Astrocyte of the cerebellum (primary cell): ENCODE results near the gene CDC5L.

ENCODE experiments used
- DNase-seq: peaks from one replicate; pipeline ENCODE4 v3.0.0-alpha.2; 2011; ENCODE audit warnings: low read depth
- H3K4me3 ChIP-seq: 2 replicates; pipeline ENCODE4 v1.5.1; 2011; ENCODE audit warnings: mild to moderate bottlenecking, low read depth, low read length, moderate library complexity
- in situ Hi-C: cut with HindIII; loops from 2 replicates; pipeline ENCODE4 v1.10.0; 2017; ENCODE audit warnings: low sequenced_read_pairs
- TF ChIP-seq, protein P1 (sequence below): IDR thresholded peaks from 2 replicates; pipeline ENCODE4 v1.5.1; 2012; ENCODE audit warnings: low read length, low read depth, moderate library complexity, mild to moderate bottlenecking; ENCODE audit errors: missing control alignments

The CDC5L gene

DNA sequence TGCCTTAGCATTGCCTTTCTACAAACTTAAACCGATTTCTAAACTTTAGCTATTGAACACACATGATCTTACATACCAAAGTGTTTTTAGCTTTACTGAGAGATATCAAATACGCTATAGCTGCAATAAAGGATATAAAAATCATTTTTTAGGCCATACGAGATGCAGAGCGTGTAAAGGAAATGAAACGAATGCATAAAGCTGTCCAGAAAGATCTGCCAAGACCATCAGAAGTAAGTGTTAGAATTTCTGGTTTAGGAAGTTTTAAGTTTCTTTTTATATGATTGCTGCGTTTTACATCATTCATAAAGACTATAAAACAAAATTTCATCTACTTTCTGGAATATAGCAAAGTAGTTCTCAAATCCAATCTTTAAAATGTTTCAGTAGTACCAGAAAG, 38.4 kb downstream of the CDC5L start:
- DNase-seq, result no peak
- TF ChIP-seq, protein P1, sequence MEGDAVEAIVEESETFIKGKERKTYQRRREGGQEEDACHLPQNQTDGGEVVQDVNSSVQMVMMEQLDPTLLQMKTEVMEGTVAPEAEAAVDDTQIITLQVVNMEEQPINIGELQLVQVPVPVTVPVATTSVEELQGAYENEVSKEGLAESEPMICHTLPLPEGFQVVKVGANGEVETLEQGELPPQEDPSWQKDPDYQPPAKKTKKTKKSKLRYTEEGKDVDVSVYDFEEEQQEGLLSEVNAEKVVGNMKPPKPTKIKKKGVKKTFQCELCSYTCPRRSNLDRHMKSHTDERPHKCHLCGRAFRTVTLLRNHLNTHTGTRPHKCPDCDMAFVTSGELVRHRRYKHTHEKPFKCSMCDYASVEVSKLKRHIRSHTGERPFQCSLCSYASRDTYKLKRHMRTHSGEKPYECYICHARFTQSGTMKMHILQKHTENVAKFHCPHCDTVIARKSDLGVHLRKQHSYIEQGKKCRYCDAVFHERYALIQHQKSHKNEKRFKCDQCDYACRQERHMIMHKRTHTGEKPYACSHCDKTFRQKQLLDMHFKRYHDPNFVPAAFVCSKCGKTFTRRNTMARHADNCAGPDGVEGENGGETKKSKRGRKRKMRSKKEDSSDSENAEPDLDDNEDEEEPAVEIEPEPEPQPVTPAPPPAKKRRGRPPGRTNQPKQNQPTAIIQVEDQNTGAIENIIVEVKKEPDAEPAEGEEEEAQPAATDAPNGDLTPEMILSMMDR, result no peak
- no peak overlapping the region for H3K4me3 ChIP-seq
- in situ Hi-C loops, result no loop called here

DNA sequence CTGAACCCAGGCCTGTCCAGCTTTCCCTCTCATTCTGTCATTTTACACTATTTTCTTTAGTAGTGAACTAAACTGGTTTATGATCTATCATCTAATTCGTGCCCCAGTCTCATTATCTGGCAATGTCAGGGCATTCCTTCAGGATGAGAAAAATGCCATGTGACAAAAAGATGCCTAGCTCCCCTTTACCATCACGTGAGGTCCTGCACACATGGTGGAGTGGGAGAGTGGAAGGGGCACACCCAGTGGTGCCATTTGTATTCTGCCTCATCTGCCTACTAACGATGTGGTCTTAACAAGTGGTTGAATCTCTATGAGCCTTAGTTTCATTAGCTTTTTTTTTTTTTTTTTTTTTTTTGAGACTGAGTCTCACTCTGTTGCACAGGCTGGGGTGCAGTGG, 41.2 kb downstream of the CDC5L start:
- DNase-seq, result no peak
- TF ChIP-seq, protein P1, result no peak
- no peak overlapping the region for H3K4me3 ChIP-seq
- in situ Hi-C loops, result no loop called here

DNA sequence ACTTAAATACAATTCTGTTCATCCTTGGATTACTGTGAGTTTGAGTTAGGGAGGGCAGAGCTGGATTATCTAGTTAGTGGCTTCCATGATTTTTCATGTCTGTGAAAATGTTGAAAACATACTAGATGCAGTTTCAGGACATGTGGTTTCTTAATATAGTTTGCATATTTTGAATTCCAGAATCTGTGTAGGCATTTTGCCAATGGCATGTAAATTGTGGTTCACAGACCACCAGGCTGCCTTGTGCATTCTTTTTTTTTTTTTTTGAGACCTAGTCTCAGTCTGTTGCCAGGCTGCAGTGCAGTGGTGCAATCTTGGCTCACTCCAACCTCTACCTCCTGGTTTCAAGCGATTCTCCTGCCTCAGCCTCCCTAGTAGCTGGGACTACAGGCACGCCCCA, 42.8 kb downstream of the CDC5L start:
- in situ Hi-C loops, result no loop called here
- H3K4me3 ChIP-seq, result no peak overlapping the region
- TF ChIP-seq, protein P1, result no peak
- peak; percentile 57 for DNase-seq

DNA sequence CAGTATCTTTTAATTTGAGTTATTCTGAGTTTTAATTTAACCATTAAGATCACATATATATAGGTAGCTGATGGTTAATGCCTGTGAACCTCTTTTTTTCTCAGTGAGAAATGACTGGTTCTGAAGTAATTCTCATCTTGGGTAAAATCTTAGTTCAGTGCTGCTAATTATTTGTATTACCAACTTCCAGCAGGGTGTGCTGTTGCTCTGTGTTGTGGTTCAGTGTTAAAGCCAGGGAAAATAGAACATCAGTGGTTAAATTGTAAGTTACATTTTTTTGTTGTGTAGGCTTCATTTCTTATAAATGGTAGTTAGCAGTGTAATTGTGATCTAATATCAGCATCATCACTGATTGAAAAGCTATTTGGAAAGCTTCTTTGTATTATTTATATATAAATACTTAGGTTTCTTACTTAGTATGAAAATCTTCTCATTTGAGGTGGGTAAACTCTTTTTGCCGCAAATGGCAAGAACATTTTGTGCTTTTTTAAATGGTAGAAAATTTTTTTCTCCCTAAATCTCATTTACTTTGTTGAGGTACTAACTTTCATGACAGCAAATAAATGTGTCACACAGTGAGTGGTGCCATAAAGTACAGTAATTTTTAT, 43.7 kb downstream of the CDC5L start:
- in situ Hi-C loops, result no loop called here
- no peak overlapping the region for H3K4me3 ChIP-seq
- DNase-seq, result peak; percentile 75
- TF ChIP-seq, protein P1, result peak; percentile 68

DNA sequence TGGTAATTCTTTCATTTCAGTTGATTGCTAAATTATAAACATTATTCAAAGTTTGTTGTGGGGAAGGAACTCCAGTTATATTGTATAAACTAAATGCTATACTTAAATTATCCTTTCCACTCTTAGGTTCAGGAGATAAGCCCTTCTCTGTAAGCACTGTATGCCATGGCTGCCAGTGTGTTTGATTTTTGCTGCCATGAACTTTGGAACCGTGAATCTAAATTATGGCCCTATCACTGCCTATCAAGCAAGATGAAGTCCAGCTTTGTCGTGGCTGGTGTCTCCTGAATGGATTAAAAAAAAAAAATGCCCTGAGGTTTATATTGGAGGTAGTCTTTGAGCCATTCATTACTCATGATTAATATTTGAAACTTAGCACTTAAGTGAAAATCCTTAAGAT, 44.7 kb downstream of the CDC5L start:
- TF ChIP-seq, protein P1, result no peak
- H3K4me3 ChIP-seq, result no peak overlapping the region
- DNase-seq, result no peak
- in situ Hi-C loops, result no loop called here

DNA sequence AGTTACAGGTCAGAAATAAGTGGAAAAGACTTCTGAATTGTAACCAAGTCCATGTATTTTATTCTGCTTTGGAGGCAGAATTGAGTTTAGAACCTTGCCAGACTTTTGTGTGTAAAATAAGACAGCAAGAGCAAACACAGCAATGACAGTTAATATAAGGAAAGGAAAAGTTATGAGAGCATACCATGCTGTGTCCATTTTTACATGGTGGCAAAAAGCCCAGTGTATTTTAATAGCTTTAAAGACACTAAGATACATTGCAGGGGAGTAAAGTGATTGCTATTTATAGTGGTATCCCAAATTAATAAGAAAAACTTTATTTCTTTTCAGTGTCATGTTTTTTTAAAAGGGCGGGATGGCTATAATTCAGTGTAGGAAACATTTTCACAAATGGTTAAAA, 45.2 kb downstream of the CDC5L start:
- no peak for DNase-seq
- H3K4me3 ChIP-seq, result no peak overlapping the region
- in situ Hi-C loops, result no loop called here
- TF ChIP-seq, protein P1, result no peak
